ENCODE measurements around the gene AQP11.

The AQP11 gene

DNA sequence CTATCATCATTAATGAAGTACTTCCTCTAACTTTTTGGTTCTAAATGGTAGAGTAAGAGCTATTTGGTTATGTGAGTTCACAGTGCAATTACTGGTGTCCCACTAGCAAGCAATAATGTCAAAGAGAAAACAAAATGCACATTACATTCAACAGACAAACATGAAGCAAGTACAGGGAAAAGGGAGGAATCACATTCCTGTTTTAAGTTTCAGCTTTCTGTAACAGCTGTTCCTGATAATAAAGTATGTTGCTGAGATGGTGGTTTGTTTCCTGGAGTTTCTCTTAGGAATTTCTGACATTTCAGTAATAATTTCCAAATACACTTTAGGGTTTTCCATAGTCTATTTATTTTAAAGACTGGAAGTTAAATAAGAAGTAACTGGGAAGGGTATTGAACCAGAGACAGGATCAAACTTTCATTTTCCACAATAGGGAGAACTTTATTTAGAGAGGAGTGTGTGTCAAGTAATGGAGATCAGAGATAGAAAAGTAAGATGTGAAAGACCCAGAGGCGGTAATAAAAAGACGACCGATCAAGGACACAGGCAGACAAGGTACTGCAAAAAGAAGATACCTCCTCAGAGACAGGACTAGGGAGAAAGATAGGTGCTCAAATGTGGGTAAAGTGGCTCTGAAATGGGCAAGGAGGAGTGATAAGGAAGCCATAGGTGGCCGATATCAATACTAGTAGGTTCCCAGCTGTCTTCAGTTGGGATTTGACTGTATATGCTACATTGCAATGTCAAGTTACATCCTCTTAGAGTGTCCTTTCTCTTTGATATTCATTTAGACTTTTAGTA is 68.7 kb downstream of the AQP11 start:
- DNase-seq (ENCODE audit: low read depth in 2 of 2), result no peak
